RWPE2 (cell line): ENCODE results near the gene DST.

Source experiments
- ATAC-seq: fragments of 200-7000 bp; cut with Tn5 transposase; 3 replicates; pipeline ENCODE4 v1.9.1; 2021; ENCODE audit warnings: low read depth
- DNase-seq: peaks from one replicate; pipeline ENCODE4 v3.0.0-alpha.2; 2020; ENCODE audit warnings: low spot score
- H3K27ac ChIP-seq: fragments of 450-650 bp; 2 replicates; pipeline ENCODE4 v1.5.1; 2017; ENCODE audit warnings: mild to moderate bottlenecking; ENCODE audit not compliant: poor library complexity, severe bottlenecking
- H3K27me3 ChIP-seq: fragments of 250-450 bp; sonication (Bioruptor Pico); 2 replicates; pipeline ENCODE4 v1.5.1; 2021; ENCODE audit warnings: mild to moderate bottlenecking, moderate library complexity; ENCODE audit not compliant: insufficient read depth, poor library complexity, severe bottlenecking
- H3K36me3 ChIP-seq: fragments of 250-450 bp; sonication (Bioruptor Pico); 2 replicates; pipeline ENCODE4 v1.5.1; 2020; ENCODE audit warnings: low read depth, mild to moderate bottlenecking, moderate library complexity
- H3K4me1 ChIP-seq: fragments of 250-450 bp; sonication (Bioruptor Pico); 2 replicates; pipeline ENCODE4 v1.5.1; 2021; ENCODE audit warnings: mild to moderate bottlenecking, moderate library complexity; ENCODE audit not compliant: insufficient read depth, poor library complexity, severe bottlenecking
- H3K4me3 ChIP-seq: fragments of 250-450 bp; sonication (Bioruptor Pico); 2 replicates; pipeline ENCODE4 v1.5.1; 2021; ENCODE audit warnings: mild to moderate bottlenecking, moderate library complexity; ENCODE audit not compliant: severe bottlenecking
- H3K9me3 ChIP-seq: fragments of 250-450 bp; sonication (Bioruptor Pico); 2 replicates; pipeline ENCODE4 v1.5.1; 2021; ENCODE audit warnings: mild to moderate bottlenecking, moderate library complexity; ENCODE audit not compliant: severe bottlenecking
- TF ChIP-seq, protein P1 (sequence below): fragments of 450-650 bp; IDR thresholded peaks from one replicate; pipeline ENCODE4 v1.5.1; 2017; ENCODE audit warnings: mild to moderate bottlenecking, moderate library complexity; ENCODE audit not compliant: poor library complexity, severe bottlenecking

DST gene

GRCh38 chr6:56510984-56511531 lies 131.6 kb downstream of the DST start:
- Histone ChIP-seq H3K9me3 (no peaks in the 10 kb centered on the region), H3K27me3 (no peaks in the 10 kb centered on the region), H3K4me1 (no peaks in the 10 kb centered on the region), H3K27ac (no peak overlapping the region), H3K4me3 (no peak overlapping the region), H3K36me3 (peaks cover 80% of the 10 kb centered on the region)
- TF ChIP-seq, protein P1, sequence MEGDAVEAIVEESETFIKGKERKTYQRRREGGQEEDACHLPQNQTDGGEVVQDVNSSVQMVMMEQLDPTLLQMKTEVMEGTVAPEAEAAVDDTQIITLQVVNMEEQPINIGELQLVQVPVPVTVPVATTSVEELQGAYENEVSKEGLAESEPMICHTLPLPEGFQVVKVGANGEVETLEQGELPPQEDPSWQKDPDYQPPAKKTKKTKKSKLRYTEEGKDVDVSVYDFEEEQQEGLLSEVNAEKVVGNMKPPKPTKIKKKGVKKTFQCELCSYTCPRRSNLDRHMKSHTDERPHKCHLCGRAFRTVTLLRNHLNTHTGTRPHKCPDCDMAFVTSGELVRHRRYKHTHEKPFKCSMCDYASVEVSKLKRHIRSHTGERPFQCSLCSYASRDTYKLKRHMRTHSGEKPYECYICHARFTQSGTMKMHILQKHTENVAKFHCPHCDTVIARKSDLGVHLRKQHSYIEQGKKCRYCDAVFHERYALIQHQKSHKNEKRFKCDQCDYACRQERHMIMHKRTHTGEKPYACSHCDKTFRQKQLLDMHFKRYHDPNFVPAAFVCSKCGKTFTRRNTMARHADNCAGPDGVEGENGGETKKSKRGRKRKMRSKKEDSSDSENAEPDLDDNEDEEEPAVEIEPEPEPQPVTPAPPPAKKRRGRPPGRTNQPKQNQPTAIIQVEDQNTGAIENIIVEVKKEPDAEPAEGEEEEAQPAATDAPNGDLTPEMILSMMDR, result no peak
- DNase-seq, result no peak
- no peak for ATAC-seq

DNA sequence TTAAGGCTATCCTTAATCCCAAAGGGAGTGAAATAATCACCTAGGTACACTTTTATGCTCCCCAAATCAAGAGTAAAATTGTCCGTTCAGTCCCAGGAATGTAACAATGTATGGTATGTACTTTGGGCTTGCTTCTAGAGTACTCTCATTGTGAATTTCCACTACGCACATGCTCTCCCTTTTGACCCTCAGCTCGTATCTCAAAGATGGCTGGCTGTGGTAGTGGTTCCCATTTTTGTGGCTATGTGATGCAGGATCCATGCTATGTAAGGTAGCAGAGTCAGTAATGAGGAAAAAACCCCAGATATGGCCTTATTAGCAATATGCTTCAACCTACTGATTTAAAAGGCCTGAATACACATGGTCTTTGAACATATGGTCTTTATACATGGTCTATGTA lies 133.7 kb downstream of the DST start:
- no peaks in the 10 kb centered on the region for H3K4me1 ChIP-seq
- no peaks in the 10 kb centered on the region for H3K27me3 ChIP-seq
- H3K36me3 ChIP-seq, result peaks cover 76% of the 10 kb centered on the region
- ATAC-seq, result no peak
- DNase-seq, result no peak
- TF ChIP-seq, protein P1, result no peak
- no peak overlapping the region for H3K27ac ChIP-seq
- H3K9me3 ChIP-seq, result no peaks in the 10 kb centered on the region
- no peak overlapping the region for H3K4me3 ChIP-seq

DNA sequence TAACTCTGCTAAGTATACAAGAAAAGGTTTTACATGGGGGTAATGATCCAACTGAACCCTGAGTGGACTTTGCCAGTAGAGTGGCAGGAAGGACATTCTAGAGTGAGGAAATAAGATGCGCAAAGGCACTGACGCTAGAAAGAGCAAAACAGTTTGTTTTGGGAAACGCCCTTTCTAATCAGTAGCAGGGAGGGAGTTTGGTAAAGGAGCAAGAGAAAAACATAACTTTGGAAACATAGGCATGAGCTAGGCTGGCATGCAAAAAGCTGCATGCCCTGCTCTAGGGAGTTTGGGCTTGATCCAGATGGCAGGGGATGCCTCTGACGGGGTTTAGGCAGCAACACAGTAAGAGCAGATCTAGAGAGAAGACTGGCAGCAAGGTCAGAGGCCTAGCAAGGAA lies 135.2 kb downstream of the DST start:
- no peak for DNase-seq
- H3K4me3 ChIP-seq, result no peak overlapping the region
- no peak for ATAC-seq
- peaks cover 80% of the 10 kb centered on the region for H3K36me3 ChIP-seq
- no peaks in the 10 kb centered on the region for H3K9me3 ChIP-seq
- no peaks in the 10 kb centered on the region for H3K27me3 ChIP-seq
- no peak overlapping the region for H3K27ac ChIP-seq
- no peaks in the 10 kb centered on the region for H3K4me1 ChIP-seq
- TF ChIP-seq, protein P1, result no peak

DNA sequence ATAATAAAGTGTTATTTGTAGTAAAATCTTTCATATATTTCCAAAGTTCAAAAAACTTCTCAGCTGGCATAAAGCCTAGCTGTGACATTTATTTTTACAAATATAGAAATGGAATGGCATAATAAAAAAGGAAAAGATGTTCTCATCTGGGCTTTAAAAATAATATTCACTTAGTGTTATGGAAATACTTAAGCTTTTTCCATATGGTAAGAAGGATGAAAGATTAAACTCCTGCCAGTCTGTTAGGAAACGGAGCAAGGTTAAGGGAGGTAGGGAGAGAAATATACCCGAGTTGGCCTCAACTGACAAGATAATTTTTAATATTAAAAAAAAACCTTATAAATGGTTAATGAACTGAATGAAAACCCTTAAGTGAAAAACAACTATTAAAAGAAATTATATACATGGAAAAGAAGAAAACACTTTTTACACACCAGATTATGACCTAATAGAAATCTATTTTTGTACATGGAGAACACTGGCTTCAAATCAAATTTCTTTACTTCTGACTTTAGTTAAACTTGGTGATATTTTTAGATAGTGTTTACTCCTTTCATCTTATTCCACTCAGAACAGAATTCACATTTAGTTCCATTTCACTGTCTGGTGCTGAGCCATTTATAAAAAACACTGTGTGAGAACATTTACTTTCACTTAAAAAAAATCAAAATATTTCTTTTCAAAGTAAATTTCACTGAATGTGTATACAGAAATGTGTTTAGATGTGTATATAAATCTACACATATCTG lies 137.0 kb downstream of the DST start:
- DNase-seq (no peak), ATAC-seq (no peak)
- no peaks in the 10 kb centered on the region for H3K27me3 ChIP-seq
- no peaks in the 10 kb centered on the region for H3K9me3 ChIP-seq
- TF ChIP-seq, protein P1, result no peak
- no peak overlapping the region for H3K4me3 ChIP-seq
- H3K36me3 ChIP-seq, result peaks cover 87% of the 10 kb centered on the region
- no peaks in the 10 kb centered on the region for H3K4me1 ChIP-seq
- no peak overlapping the region for H3K27ac ChIP-seq

- no peak for ATAC-seq
- TF ChIP-seq, protein P1, result no peak
- Histone ChIP-seq H3K27ac (no peak overlapping the region), H3K9me3 (no peaks in the 10 kb centered on the region), H3K36me3 (peaks cover 88% of the 10 kb centered on the region), H3K27me3 (no peaks in the 10 kb centered on the region), H3K4me1 (no peaks in the 10 kb centered on the region), H3K4me3 (no peak overlapping the region)
- no peak for DNase-seq
Measured at GRCh38 chr6:56501993-56502392, 140.7 kb downstream of the DST start.
